ENCODE results near the gene CMBL. TPM values are rescaled to one million over a fixed set of nuclear protein-coding genes. Genes with fewer than 3 reads are reported as not detected.
"Not testable (repeated sequence)": the region's sequence is repeated elsewhere in the genome, so short reads cannot be mapped to it uniquely, and the experiment has no call there.

CMBL gene
- polyA plus RNA-seq, 6 donors from 2014 or later: not detected

GRCh38 chr5:10248378-10249260, 59.1 kb downstream of the CMBL start:
- Mint-ChIP-seq H3K4me3 (peak overlapping the region; percentile 82 to 99 (median 96)), H3K4me1 (peaks cover 16 to 39% (median 27%) of the 10 kb centered on the region in 3 donors), H3K27me3 (no peaks in the 10 kb centered on the region), H3K27ac (peak overlapping the region; percentile 51 to 100 (median 92)), H3K36me3 (no peaks in the 10 kb centered on the region), H3K9me3 (peaks cover 0 to 3% (median 0%) of the 10 kb centered on the region in 7 donors)
- no peak for ATAC-seq (ENCODE audit: low read depth in 2 of 2)
- DNase-seq: no peak

DNA sequence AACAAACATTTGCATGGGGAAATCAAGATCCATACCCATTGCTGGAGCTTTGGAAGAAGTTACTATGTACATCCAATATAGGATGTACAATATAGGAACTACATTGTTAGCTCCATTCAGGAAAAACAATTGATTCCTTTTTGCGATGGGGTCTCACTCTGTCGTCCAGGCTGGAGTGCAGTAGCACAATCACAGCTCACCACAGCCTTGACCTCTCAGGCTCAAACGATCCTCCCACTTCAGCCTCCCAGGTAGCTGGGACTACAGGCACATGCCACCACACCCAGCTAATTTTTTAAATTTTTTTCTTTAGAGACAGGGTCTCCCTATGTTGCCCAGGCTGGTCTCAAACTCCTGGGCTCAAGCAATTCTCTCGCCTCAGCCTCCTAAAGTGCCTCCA, 60.5 kb downstream of the CMBL start:
- not testable (repeated sequence) for H3K9me3 Mint-ChIP-seq; DNase-seq; H3K27me3 Mint-ChIP-seq; H3K36me3 Mint-ChIP-seq; ATAC-seq (ENCODE audit: low read depth in 2 of 2)
- Mint-ChIP-seq H3K4me3 (peak overlapping the region in 4 of 8 donors; percentile 3 to 94 (median 54)), H3K4me1 (peaks cover 16 to 29% (median 27%) of the 10 kb centered on the region in 3 donors), H3K27ac (peak overlapping the region in 1 of 6 donors; percentile 50)

- H3K9me3 Mint-ChIP-seq: peaks cover 0 to 3% (median 0%) of the 10 kb centered on the region in 7 donors
- no peak for ATAC-seq (ENCODE audit: low read depth in 2 of 2)
- peak overlapping the region in 1 of 8 donors; percentile 94 for H3K4me3 Mint-ChIP-seq
Measured at GRCh38 chr5:10246761-10247160, 60.9 kb downstream of the CMBL start.

GRCh38 chr5:10244342-10244944, 63.3 kb downstream of the CMBL start:
- Mint-ChIP-seq H3K36me3 (no peaks in the 10 kb centered on the region), H3K4me1 (peaks cover 9 to 15% (median 12%) of the 10 kb centered on the region in 3 donors), H3K27ac (no peak overlapping the region), H3K27me3 (no peaks in the 10 kb centered on the region), H3K4me3 (no peak overlapping the region), H3K9me3 (no peaks in the 10 kb centered on the region)
- DNase-seq: no peak
- ATAC-seq (ENCODE audit: low read depth in 2 of 2): no peak

More at GRCh38 chr5:10246761-10247160, 60.9 kb downstream of the CMBL start:
- Mint-ChIP-seq H3K27ac (no peak overlapping the region), H3K36me3 (no peaks in the 10 kb centered on the region), H3K4me1 (peaks cover 16 to 27% (median 24%) of the 10 kb centered on the region in 3 donors), H3K27me3 (no peaks in the 10 kb centered on the region)
- no peak for DNase-seq

GRCh38 chr5:10243660-10244240, 64.0 kb downstream of the CMBL start:
- no peak overlapping the region for H3K27ac Mint-ChIP-seq
- H3K4me3 Mint-ChIP-seq: no peak overlapping the region
- DNase-seq (no peak), ATAC-seq (ENCODE audit: low read depth in 2 of 2) (no peak)
- peaks cover 0 to 4% of the 10 kb centered on the region in 2 donors for H3K36me3 Mint-ChIP-seq
- no peaks in the 10 kb centered on the region for H3K27me3 Mint-ChIP-seq
- H3K9me3 Mint-ChIP-seq: no peaks in the 10 kb centered on the region
- H3K4me1 Mint-ChIP-seq: peaks cover 7 to 12% (median 7%) of the 10 kb centered on the region in 3 donors

- peaks cover 0 to 17% of the 10 kb centered on the region in 2 donors for H3K36me3 Mint-ChIP-seq
- DNase-seq (no peak), ATAC-seq (ENCODE audit: low read depth in 2 of 2) (no peak)
- no peak overlapping the region for H3K4me3 Mint-ChIP-seq
- H3K27me3 Mint-ChIP-seq: no peaks in the 10 kb centered on the region
- H3K9me3 Mint-ChIP-seq: no peaks in the 10 kb centered on the region
- peaks cover 0 to 5% (median 0%) of the 10 kb centered on the region in 3 donors for H3K4me1 Mint-ChIP-seq
- H3K27ac Mint-ChIP-seq: no peak overlapping the region
Measured at GRCh38 chr5:10235350-10235749, 72.4 kb downstream of the CMBL start.

- Mint-ChIP-seq H3K4me1 (peaks cover 0 to 5% (median 0%) of the 10 kb centered on the region in 3 donors), H3K27ac (no peak overlapping the region), H3K27me3 (no peaks in the 10 kb centered on the region), H3K36me3 (peaks cover 0 to 18% of the 10 kb centered on the region in 2 donors), H3K4me3 (no peak overlapping the region), H3K9me3 (no peaks in the 10 kb centered on the region)
- no peak for DNase-seq
- no peak for ATAC-seq (ENCODE audit: low read depth in 2 of 2)
Measured at GRCh38 chr5:10233505-10233904, 74.2 kb downstream of the CMBL start.

- peaks cover 0 to 5% (median 0%) of the 10 kb centered on the region in 3 donors for H3K4me1 Mint-ChIP-seq
- DNase-seq: no peak
- no peak overlapping the region for H3K4me3 Mint-ChIP-seq
- H3K36me3 Mint-ChIP-seq: peaks cover 0 to 15% of the 10 kb centered on the region in 2 donors
- H3K9me3 Mint-ChIP-seq: no peaks in the 10 kb centered on the region
- no peaks in the 10 kb centered on the region for H3K27me3 Mint-ChIP-seq
- no peak for ATAC-seq (ENCODE audit: low read depth in 2 of 2)
- no peak overlapping the region for H3K27ac Mint-ChIP-seq
Measured at GRCh38 chr5:10233011-10233410, 74.7 kb downstream of the CMBL start.

- ATAC-seq (ENCODE audit: low read depth in 2 of 2): no peak
- Mint-ChIP-seq H3K4me3 (no peak overlapping the region), H3K36me3 (peaks cover 0 to 15% of the 10 kb centered on the region in 2 donors), H3K27ac (no peak overlapping the region), H3K27me3 (no peaks in the 10 kb centered on the region), H3K4me1 (peaks cover 0 to 5% (median 0%) of the 10 kb centered on the region in 3 donors), H3K9me3 (no peaks in the 10 kb centered on the region)
- no peak for DNase-seq
Measured at GRCh38 chr5:10232386-10232785, 75.3 kb downstream of the CMBL start.

DNA sequence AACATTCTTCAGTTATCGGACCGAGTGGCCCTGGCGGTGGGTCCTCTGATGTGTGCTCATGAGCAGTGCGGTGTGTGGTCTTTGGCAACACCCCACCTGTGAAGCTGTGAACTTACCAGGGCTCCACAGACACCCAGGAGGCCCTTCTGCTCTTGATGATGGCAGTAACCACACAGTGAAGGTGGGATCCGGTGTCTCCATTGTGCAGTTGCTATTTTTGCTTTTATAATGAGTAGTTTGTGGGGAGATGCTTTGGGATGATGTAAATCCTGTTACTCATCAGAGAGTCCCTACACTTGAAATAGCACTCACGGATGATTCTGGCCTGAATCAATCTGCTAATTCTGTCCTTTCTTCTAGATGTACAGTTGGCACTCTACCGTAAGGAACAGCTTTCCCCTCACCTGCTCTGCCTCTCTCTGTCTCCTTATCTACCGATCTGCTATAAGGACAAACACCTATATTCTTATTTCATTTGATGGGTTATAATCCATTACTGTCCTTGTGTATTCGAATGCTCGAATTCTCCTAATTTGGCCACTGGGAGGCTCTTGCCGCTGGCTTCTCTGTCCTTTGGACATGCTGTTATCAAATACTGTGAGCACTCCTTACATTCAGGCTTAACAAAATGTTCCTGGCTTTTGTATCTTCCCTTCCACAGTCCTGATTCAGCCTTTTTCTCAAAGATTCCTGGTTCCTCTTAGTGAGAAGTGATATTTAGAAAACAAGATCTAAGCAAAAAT, 78.2 kb downstream of the CMBL start:
- Mint-ChIP-seq H3K4me3 (no peak overlapping the region), H3K9me3 (peaks cover 0 to 18% (median 8%) of the 10 kb centered on the region in 7 donors), H3K27me3 (no peaks in the 10 kb centered on the region), H3K36me3 (peaks cover 17 to 24% of the 10 kb centered on the region in 2 donors), H3K4me1 (peaks cover 0 to 5% (median 0%) of the 10 kb centered on the region in 3 donors), H3K27ac (no peak overlapping the region)
- no peak for DNase-seq
- no peak for ATAC-seq (ENCODE audit: low read depth in 2 of 2)

DNA sequence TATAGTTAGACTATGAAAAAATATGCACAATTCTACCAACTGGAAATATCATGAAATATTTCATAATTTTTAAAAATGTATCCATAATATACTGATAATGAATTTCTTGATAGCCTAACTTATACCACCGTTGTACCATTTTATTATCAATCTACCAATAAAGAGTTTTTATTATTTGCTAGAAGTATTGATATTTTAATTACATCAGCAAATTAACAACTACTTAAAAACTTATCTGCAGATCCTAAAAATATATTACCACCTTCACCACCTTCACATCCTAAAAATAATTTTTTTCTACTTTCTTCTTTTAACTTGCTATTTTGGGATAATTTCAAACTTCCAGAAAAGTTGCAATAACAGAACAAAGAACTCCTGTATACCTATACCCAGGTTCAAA, 79.4 kb downstream of the CMBL start:
- peaks cover 17 to 29% of the 10 kb centered on the region in 2 donors for H3K36me3 Mint-ChIP-seq
- H3K9me3 Mint-ChIP-seq: peaks cover 3 to 24% (median 12%) of the 10 kb centered on the region in 7 donors
- H3K4me3 Mint-ChIP-seq: no peak overlapping the region
- ATAC-seq (ENCODE audit: low read depth in 2 of 2): no peak
- DNase-seq: no peak
- H3K27ac Mint-ChIP-seq: no peak overlapping the region
- H3K4me1 Mint-ChIP-seq: peaks cover 0 to 5% (median 0%) of the 10 kb centered on the region in 3 donors
- H3K27me3 Mint-ChIP-seq: no peaks in the 10 kb centered on the region

Measured in naive B cell (primary cell).